RWPE2 (cell line): ENCODE measurements around the gene SPATA31D3.
"Not testable (repeated sequence)": the region's sequence is repeated elsewhere in the genome, so short reads cannot be mapped to it uniquely, and the experiment has no call there.

ENCODE experiments used
- ATAC-seq: fragments of 200-7000 bp; cut with Tn5 transposase; 3 replicates; pipeline ENCODE4 v1.9.1; 2021; ENCODE audit warnings: low read depth
- DNase-seq: peaks from one replicate; pipeline ENCODE4 v3.0.0-alpha.2; 2020; ENCODE audit warnings: low spot score
- H3K27ac ChIP-seq: fragments of 450-650 bp; 2 replicates; pipeline ENCODE4 v1.5.1; 2017; ENCODE audit warnings: mild to moderate bottlenecking; ENCODE audit not compliant: poor library complexity, severe bottlenecking
- H3K27me3 ChIP-seq: fragments of 250-450 bp; sonication (Bioruptor Pico); 2 replicates; pipeline ENCODE4 v1.5.1; 2021; ENCODE audit warnings: mild to moderate bottlenecking, moderate library complexity; ENCODE audit not compliant: insufficient read depth, poor library complexity, severe bottlenecking
- H3K36me3 ChIP-seq: fragments of 250-450 bp; sonication (Bioruptor Pico); 2 replicates; pipeline ENCODE4 v1.5.1; 2020; ENCODE audit warnings: low read depth, mild to moderate bottlenecking, moderate library complexity
- H3K4me1 ChIP-seq: fragments of 250-450 bp; sonication (Bioruptor Pico); 2 replicates; pipeline ENCODE4 v1.5.1; 2021; ENCODE audit warnings: mild to moderate bottlenecking, moderate library complexity; ENCODE audit not compliant: insufficient read depth, poor library complexity, severe bottlenecking
- H3K4me3 ChIP-seq: fragments of 250-450 bp; sonication (Bioruptor Pico); 2 replicates; pipeline ENCODE4 v1.5.1; 2021; ENCODE audit warnings: mild to moderate bottlenecking, moderate library complexity; ENCODE audit not compliant: severe bottlenecking
- H3K9me3 ChIP-seq: fragments of 250-450 bp; sonication (Bioruptor Pico); 2 replicates; pipeline ENCODE4 v1.5.1; 2021; ENCODE audit warnings: mild to moderate bottlenecking, moderate library complexity; ENCODE audit not compliant: severe bottlenecking
- CTCF ChIP-seq: fragments of 450-650 bp; IDR thresholded peaks from one replicate; pipeline ENCODE4 v1.5.1; 2017; ENCODE audit warnings: mild to moderate bottlenecking, moderate library complexity; ENCODE audit not compliant: poor library complexity, severe bottlenecking

Gene SPATA31D3

GRCh38 chr9:81930147-81930546, 13.2 kb upstream of the SPATA31D3 start:
- H3K4me1 ChIP-seq, H3K4me3 ChIP-seq, ATAC-seq, H3K27ac ChIP-seq, DNase-seq, H3K9me3 ChIP-seq, H3K27me3 ChIP-seq, H3K36me3 ChIP-seq: not testable (repeated sequence)

- not testable (repeated sequence) for H3K4me3 ChIP-seq, H3K27ac ChIP-seq, ATAC-seq, H3K27me3 ChIP-seq, DNase-seq, H3K36me3 ChIP-seq, H3K4me1 ChIP-seq, H3K9me3 ChIP-seq
Observed at GRCh38 chr9:81933547-81933946, 9.8 kb upstream of the SPATA31D3 start.

- not testable (repeated sequence) for H3K27ac ChIP-seq, H3K4me1 ChIP-seq, H3K36me3 ChIP-seq, H3K4me3 ChIP-seq, DNase-seq, ATAC-seq, H3K27me3 ChIP-seq, H3K9me3 ChIP-seq
Observed at GRCh38 chr9:81948650-81949049, 5.3 kb downstream of the SPATA31D3 start.

- Histone ChIP-seq H3K27ac (no peak overlapping the region), H3K36me3 (no peaks in the 10 kb centered on the region), H3K4me3 (no peak overlapping the region), H3K9me3 (peaks cover 3% of the 10 kb centered on the region), H3K27me3 (no peaks in the 10 kb centered on the region), H3K4me1 (no peaks in the 10 kb centered on the region)
- ATAC-seq = no peak
- no peak for TF ChIP-seq CTCF
- DNase-seq = no peak
Observed at GRCh38 chr9:81953096-81953495, 9.8 kb downstream of the SPATA31D3 start.

- H3K9me3 ChIP-seq = peaks cover 3% of the 10 kb centered on the region
- no peak overlapping the region for H3K4me3 ChIP-seq
- DNase-seq (no peak), ATAC-seq (no peak)
- no peaks in the 10 kb centered on the region for H3K4me1 ChIP-seq
- H3K27ac ChIP-seq = no peak overlapping the region
- no peaks in the 10 kb centered on the region for H3K36me3 ChIP-seq
- no peaks in the 10 kb centered on the region for H3K27me3 ChIP-seq
- TF ChIP-seq CTCF = no peak
Observed at GRCh38 chr9:81955625-81956024, 12.3 kb downstream of the SPATA31D3 start.

- no peak for TF ChIP-seq CTCF
- DNase-seq = no peak
- no peaks in the 10 kb centered on the region for H3K36me3 ChIP-seq
- no peak overlapping the region for H3K4me3 ChIP-seq
- H3K9me3 ChIP-seq = no peaks in the 10 kb centered on the region
- ATAC-seq = no peak
- no peaks in the 10 kb centered on the region for H3K27me3 ChIP-seq
- H3K4me1 ChIP-seq = no peaks in the 10 kb centered on the region
- no peak overlapping the region for H3K27ac ChIP-seq
Observed at GRCh38 chr9:81964218-81965171, 21.2 kb downstream of the SPATA31D3 start.
